ENCODE results near the gene KIF5B. TPM values are rescaled to one million over a fixed set of nuclear protein-coding genes. Genes with fewer than 3 reads are reported as not detected.

KIF5B gene
- total RNA-seq, 1 donor from 2014 or later = 144 TPM

GRCh38 chr10:32065856-32066255 lies 9.6 kb upstream of the KIF5B start:
- Histone ChIP-seq H3K36me3 (no peaks in the 10 kb centered on the region), H3K27me3 (ENCODE audit: low read depth) (no peaks in the 10 kb centered on the region), H3K4me3 (no peak overlapping the region), H3K4me1 (peaks cover 6% of the 10 kb centered on the region), H3K27ac (replicated peaks) (no peak overlapping the region), H3K9me3 (replicated peaks) (peaks cover 5% of the 10 kb centered on the region)
- no peak for TF ChIP-seq CTCF (IDR thresholded peaks at IDR 0.05; ENCODE audit: borderline replicate concordance)
- intact Hi-C loops (cut with micrococcal nuclease) = loop anchor here (10.0 kb wide), 1 partner anchor 299 kb away; no protein-coding TSS in a partner anchor
- no peak for DNase-seq

- DNase-seq = no peak
- H3K36me3 ChIP-seq = no peaks in the 10 kb centered on the region
- no peak for TF ChIP-seq CTCF (IDR thresholded peaks at IDR 0.05; ENCODE audit: borderline replicate concordance)
- H3K27ac ChIP-seq (replicated peaks) = no peak overlapping the region
- intact Hi-C loops (cut with micrococcal nuclease) = loop anchor here (10.0 kb wide), 1 partner anchor 303 kb away; no protein-coding TSS in a partner anchor
- peaks cover 7% of the 10 kb centered on the region for H3K4me1 ChIP-seq
- no peak overlapping the region for H3K4me3 ChIP-seq
- peaks cover 5% of the 10 kb centered on the region for H3K9me3 ChIP-seq (replicated peaks)
- H3K27me3 ChIP-seq (ENCODE audit: low read depth) = no peaks in the 10 kb centered on the region
Measured at GRCh38 chr10:32061440-32061839, 5.2 kb upstream of the KIF5B start.

GRCh38 chr10:32060347-32060746 lies 4.1 kb upstream of the KIF5B start:
- no peaks in the 10 kb centered on the region for H3K27me3 ChIP-seq (ENCODE audit: low read depth)
- H3K27ac ChIP-seq (replicated peaks) = no peak overlapping the region
- H3K4me3 ChIP-seq = no peak overlapping the region
- H3K9me3 ChIP-seq (replicated peaks) = peaks cover 2% of the 10 kb centered on the region
- intact Hi-C loops (cut with micrococcal nuclease) = loop anchor here (10.0 kb wide), 1 partner anchor 304 kb away; no protein-coding TSS in a partner anchor
- DNase-seq = no peak
- H3K4me1 ChIP-seq = peaks cover 16% of the 10 kb centered on the region
- TF ChIP-seq CTCF (IDR thresholded peaks at IDR 0.05; ENCODE audit: borderline replicate concordance) = no peak
- H3K36me3 ChIP-seq = no peaks in the 10 kb centered on the region

- DNase-seq = no peak
- no peak for TF ChIP-seq CTCF (IDR thresholded peaks at IDR 0.05; ENCODE audit: borderline replicate concordance)
- no peaks in the 10 kb centered on the region for H3K36me3 ChIP-seq
- peaks cover 25% of the 10 kb centered on the region for H3K4me1 ChIP-seq
- intact Hi-C loops (cut with micrococcal nuclease) = no loop called here
- H3K4me3 ChIP-seq = no peak overlapping the region
- no peak overlapping the region for H3K27ac ChIP-seq (replicated peaks)
- H3K9me3 ChIP-seq (replicated peaks) = no peaks in the 10 kb centered on the region
- H3K27me3 ChIP-seq (ENCODE audit: low read depth) = no peaks in the 10 kb centered on the region
Measured at GRCh38 chr10:32059472-32059871, 3.2 kb upstream of the KIF5B start.

GRCh38 chr10:32057036-32057372 lies 779 bp upstream of the KIF5B start:
- intact Hi-C loops (cut with micrococcal nuclease) = no loop called here
- peak overlapping the region; percentile 97 for H3K27ac ChIP-seq (replicated peaks)
- DNase-seq = no peak

More at GRCh38 chr10:32057036-32057372, 779 bp upstream of the KIF5B start:
- Histone ChIP-seq H3K9me3 (replicated peaks) (no peaks in the 10 kb centered on the region), H3K27me3 (ENCODE audit: low read depth) (no peaks in the 10 kb centered on the region), H3K36me3 (no peaks in the 10 kb centered on the region), H3K4me1 (peaks cover 50% of the 10 kb centered on the region), H3K4me3 (peak overlapping the region; percentile 91)
- no peak for TF ChIP-seq CTCF (IDR thresholded peaks at IDR 0.05; ENCODE audit: borderline replicate concordance)

All from left ventricle myocardium inferior (tissue), 1 donor.